ENCODE results near the gene CALML5. TPM values are rescaled to one million over a fixed set of nuclear protein-coding genes. Genes with fewer than 3 reads are reported as not detected.
A peak's percentile ranks its signal among the peaks of the same experiment; 100 is the strongest.

The CALML5 gene
- total and polyA plus RNA-seq, 9 of the 15 experiments (the other 6 are each of a cell fraction or from before 2014, with no cell fraction given) = not detected

- TF ChIP-seq ATF2 (CRISPR knock-in tag; IDR thresholded peaks at IDR 0.05) (no peak), HNRNPK (IDR thresholded peaks at IDR 0.05; ENCODE audit: low read depth, low read length, poor library complexity, severe bottlenecking) (no peak), ZNF740 (CRISPR knock-in tag; IDR thresholded peaks at IDR 0.05) (no peak), ZNF740 (tag; IDR thresholded peaks at IDR 0.05) (no peak), BCOR (IDR thresholded peaks at IDR 0.05) (no peak), ZNF197 (CRISPR knock-in tag; IDR thresholded peaks at IDR 0.05; ENCODE audit: low read depth) (peak; percentile 52; the same call in 1 of the 2 replicates), ARHGAP35 (IDR thresholded peaks at IDR 0.05; ENCODE audit: partially characterized antibody) (no peak), STAT5A (IDR thresholded peaks at IDR 0.05; ENCODE audit: borderline replicate concordance, low read length) (peak; percentile 86), ZNF584 (CRISPR knock-in tag; IDR thresholded peaks at IDR 0.05; ENCODE audit: low read depth) (peak; percentile 67; the same call in 1 of the 2 replicates), SPI1 (IDR thresholded peaks at IDR 0.05; ENCODE audit: borderline replicate concordance, low read depth, low read length) (no peak), ZBTB17 (CRISPR knock-in tag; IDR thresholded peaks at IDR 0.05) (0 out of 2 replicates have a peak, but pooled peaks have one; percentile 9), EP300 (IDR thresholded peaks at IDR 0.05; ENCODE audit: low read length) (peak; percentile 97), PTBP1 (IDR thresholded peaks at IDR 0.05; ENCODE audit: low read depth, low read length) (0 out of 2 replicates have a peak, but pooled peaks have one; percentile 59), KAT7 (CRISPR knock-in tag; IDR thresholded peaks at IDR 0.05; ENCODE audit: borderline replicate concordance) (no peak; the same call in 1 of the 2 replicates), ZNF551 (CRISPR knock-in tag; IDR thresholded peaks at IDR 0.05) (no peak), ZNF146 (CRISPR knock-in tag; IDR thresholded peaks at IDR 0.05; ENCODE audit: unreplicated experiment) (no peak), ZNF274 (IDR thresholded peaks at IDR 0.05; ENCODE audit: borderline replicate concordance, low read depth, low read length) (no peak), HNRNPL (IDR thresholded peaks at IDR 0.05; ENCODE audit: low read depth, low read length) (0 out of 2 replicates have a peak, but pooled peaks have one; percentile 20), ZNF778 (CRISPR knock-in tag; IDR thresholded peaks at IDR 0.05) (no peak), JUN (IDR thresholded peaks at IDR 0.05; ENCODE audit: borderline replicate concordance, low read depth, low read length) (0 out of 2 replicates have a peak, but pooled peaks have one; percentile 36), JUN (CRISPR knock-in tag; IDR thresholded peaks at IDR 0.05; ENCODE audit: borderline replicate concordance) (no peak)
- TF ChIP-seq, protein P1, sequence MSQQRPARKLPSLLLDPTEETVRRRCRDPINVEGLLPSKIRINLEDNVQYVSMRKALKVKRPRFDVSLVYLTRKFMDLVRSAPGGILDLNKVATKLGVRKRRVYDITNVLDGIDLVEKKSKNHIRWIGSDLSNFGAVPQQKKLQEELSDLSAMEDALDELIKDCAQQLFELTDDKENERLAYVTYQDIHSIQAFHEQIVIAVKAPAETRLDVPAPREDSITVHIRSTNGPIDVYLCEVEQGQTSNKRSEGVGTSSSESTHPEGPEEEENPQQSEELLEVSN (IDR thresholded peaks at IDR 0.05; ENCODE audit: borderline replicate concordance in 1 of 2, extremely low read depth in 1 of 2, insufficient read depth in 1 of 2, insufficient read length in 1 of 2, low read depth in 1 of 2, low read length in 1 of 2, poor library complexity in 1 of 2, severe bottlenecking in 1 of 2) = peak in 1 of 2 experiments; percentile 38
- TF ChIP-seq, protein P2, sequence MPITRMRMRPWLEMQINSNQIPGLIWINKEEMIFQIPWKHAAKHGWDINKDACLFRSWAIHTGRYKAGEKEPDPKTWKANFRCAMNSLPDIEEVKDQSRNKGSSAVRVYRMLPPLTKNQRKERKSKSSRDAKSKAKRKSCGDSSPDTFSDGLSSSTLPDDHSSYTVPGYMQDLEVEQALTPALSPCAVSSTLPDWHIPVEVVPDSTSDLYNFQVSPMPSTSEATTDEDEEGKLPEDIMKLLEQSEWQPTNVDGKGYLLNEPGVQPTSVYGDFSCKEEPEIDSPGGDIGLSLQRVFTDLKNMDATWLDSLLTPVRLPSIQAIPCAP (CRISPR knock-in tag; IDR thresholded peaks at IDR 0.05; ENCODE audit: borderline replicate concordance) = no peak
Observed at GRCh38 chr10:5461914-5462840, 37.2 kb downstream of the CALML5 start (continued).
